ENCODE measurements around the gene EVI5L.

DNA sequence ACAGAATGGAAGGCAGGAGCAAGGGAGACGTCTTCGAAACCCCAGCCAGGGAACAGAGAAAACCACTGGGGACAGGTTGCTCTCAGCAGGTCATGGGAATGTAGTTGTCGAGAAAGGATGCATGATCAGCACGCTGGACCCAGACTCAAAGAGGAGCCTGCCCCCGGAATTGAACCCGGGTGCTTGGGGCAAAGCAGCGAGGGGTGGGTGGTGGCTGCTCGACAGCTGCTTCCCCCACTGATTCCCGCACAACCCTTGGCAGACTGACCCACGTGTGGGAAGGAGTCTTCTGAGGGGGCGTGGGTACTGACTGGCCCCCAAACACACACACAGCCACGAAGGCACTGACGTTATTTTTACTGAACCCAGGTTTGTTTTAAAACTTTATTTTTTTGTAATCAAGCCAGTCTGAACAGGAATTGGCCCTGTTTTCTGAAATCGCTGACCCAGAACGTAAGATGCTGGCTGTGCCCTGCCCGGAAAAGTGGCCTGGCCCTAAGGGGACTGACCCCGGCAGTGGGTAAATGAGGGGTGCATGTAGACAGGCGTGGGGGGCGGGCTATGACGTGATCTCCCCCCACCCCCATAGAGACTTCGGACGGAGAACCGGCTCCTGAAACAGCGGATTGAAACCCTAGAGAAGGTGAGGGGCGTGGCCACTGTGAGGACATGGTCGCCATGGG lies 25.5 kb downstream of the EVI5L start:
- TF ChIP-seq MAFK (IDR thresholded peaks at IDR 0.05; ENCODE audit: low read depth, low read length), result no peak
- TF ChIP-seq, protein P1, sequence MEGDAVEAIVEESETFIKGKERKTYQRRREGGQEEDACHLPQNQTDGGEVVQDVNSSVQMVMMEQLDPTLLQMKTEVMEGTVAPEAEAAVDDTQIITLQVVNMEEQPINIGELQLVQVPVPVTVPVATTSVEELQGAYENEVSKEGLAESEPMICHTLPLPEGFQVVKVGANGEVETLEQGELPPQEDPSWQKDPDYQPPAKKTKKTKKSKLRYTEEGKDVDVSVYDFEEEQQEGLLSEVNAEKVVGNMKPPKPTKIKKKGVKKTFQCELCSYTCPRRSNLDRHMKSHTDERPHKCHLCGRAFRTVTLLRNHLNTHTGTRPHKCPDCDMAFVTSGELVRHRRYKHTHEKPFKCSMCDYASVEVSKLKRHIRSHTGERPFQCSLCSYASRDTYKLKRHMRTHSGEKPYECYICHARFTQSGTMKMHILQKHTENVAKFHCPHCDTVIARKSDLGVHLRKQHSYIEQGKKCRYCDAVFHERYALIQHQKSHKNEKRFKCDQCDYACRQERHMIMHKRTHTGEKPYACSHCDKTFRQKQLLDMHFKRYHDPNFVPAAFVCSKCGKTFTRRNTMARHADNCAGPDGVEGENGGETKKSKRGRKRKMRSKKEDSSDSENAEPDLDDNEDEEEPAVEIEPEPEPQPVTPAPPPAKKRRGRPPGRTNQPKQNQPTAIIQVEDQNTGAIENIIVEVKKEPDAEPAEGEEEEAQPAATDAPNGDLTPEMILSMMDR (conservative IDR thresholded peaks at IDR 0.05; ENCODE audit: low read depth, low read length), result no peak
- TF ChIP-seq MAZ (IDR thresholded peaks at IDR 0.05; ENCODE audit: borderline replicate concordance, low read depth, low read length), result no peak
- TF ChIP-seq CEBPB (IDR thresholded peaks at IDR 0.05; ENCODE audit: low read depth, low read length), result no peak
- TF ChIP-seq POLR2A (IDR thresholded peaks at IDR 0.05; ENCODE audit: low read depth, low read length), result no peak
- TF ChIP-seq, protein P2, sequence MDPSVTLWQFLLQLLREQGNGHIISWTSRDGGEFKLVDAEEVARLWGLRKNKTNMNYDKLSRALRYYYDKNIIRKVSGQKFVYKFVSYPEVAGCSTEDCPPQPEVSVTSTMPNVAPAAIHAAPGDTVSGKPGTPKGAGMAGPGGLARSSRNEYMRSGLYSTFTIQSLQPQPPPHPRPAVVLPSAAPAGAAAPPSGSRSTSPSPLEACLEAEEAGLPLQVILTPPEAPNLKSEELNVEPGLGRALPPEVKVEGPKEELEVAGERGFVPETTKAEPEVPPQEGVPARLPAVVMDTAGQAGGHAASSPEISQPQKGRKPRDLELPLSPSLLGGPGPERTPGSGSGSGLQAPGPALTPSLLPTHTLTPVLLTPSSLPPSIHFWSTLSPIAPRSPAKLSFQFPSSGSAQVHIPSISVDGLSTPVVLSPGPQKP (IDR thresholded peaks at IDR 0.05; ENCODE audit: borderline replicate concordance, low read depth, low read length), result no peak
- TF ChIP-seq FOS (IDR thresholded peaks at IDR 0.05; ENCODE audit: low read depth, low read length), result no peak
- TF ChIP-seq SMC3 (IDR thresholded peaks at IDR 0.05; ENCODE audit: low read depth, low read length), result no peak
- no peak for TF ChIP-seq BHLHE40 (IDR thresholded peaks at IDR 0.05; ENCODE audit: low read depth, low read length)
- no peak for TF ChIP-seq MXI1 (IDR thresholded peaks at IDR 0.05; ENCODE audit: borderline replicate concordance, low read depth, low read length)
